HepG2 (cell line): ENCODE measurements around the gene SLC7A8.

Source experiments
- CBFB ChIP-seq: sonication (generic); formaldehyde crosslinking; IDR thresholded peaks from 2 replicates; pipeline ENCODE4 v1.4.0; 2020; ENCODE audit warnings: missing genetic modification reagents
- CTCF ChIP-seq: sonication (generic); formaldehyde crosslinking; IDR thresholded peaks from 2 replicates; pipeline ENCODE4 v1.5.0; 2020; ENCODE audit warnings: mild to moderate bottlenecking, missing genetic modification reagents, moderate library complexity
- FUBP1 ChIP-seq: sonication (generic); formaldehyde crosslinking; IDR thresholded peaks from 2 replicates; pipeline ENCODE4 v1.5.1; 2020; ENCODE audit warnings: missing genetic modification reagents, mild to moderate bottlenecking, borderline replicate concordance
- GLMP ChIP-seq: sonication (generic); formaldehyde crosslinking; IDR thresholded peaks from 2 replicates; pipeline ENCODE4 v1.9.0; 2021; ENCODE audit warnings: missing genetic modification reagents, mild to moderate bottlenecking, borderline replicate concordance
- MAFK ChIP-seq, 2 experiments: IDR thresholded peaks in 1 of 2; conservative IDR thresholded peaks in 1 of 2; 2 replicates each; pipeline ENCODE4 v1.6.1; 2011; ENCODE audit warnings: improper control_type of control experiment in 2 of 2, low read length in 2 of 2
- ZNF124 ChIP-seq: sonication (generic); formaldehyde crosslinking; IDR thresholded peaks from 2 replicates; pipeline ENCODE4 v1.4.0; 2020; ENCODE audit warnings: missing genetic modification reagents
- ZNF207 ChIP-seq: fragments of 450-650 bp; IDR thresholded peaks from 2 replicates; pipeline ENCODE4 v1.6.1; 2016; ENCODE audit warnings: antibody characterized with exemption, borderline replicate concordance
- ZNF512 ChIP-seq: sonication (generic); formaldehyde crosslinking; IDR thresholded peaks from 2 replicates; pipeline ENCODE4 v1.4.0; 2020; ENCODE audit warnings: mild to moderate bottlenecking, missing genetic modification reagents

GRCh38 chr14:23091294-23092225 lies 91.9 kb downstream of the SLC7A8 start:
- TF ChIP-seq CTCF (no peak), MAFK (conservative IDR thresholded peaks at IDR 0.05 in 1 of 2, IDR thresholded peaks at IDR 0.05 in 1 of 2; ENCODE audit: low read length in 2 of 2) (no peak), CBFB (CRISPR knock-in tag) (no peak), ZNF207 (no peak), ZNF124 (CRISPR knock-in tag) (no peak), ZNF512 (CRISPR knock-in tag) (no peak), GLMP (CRISPR knock-in tag) (no peak), FUBP1 (CRISPR knock-in tag) (no peak)
